ENCODE data around the gene TMEM91.

DNA sequence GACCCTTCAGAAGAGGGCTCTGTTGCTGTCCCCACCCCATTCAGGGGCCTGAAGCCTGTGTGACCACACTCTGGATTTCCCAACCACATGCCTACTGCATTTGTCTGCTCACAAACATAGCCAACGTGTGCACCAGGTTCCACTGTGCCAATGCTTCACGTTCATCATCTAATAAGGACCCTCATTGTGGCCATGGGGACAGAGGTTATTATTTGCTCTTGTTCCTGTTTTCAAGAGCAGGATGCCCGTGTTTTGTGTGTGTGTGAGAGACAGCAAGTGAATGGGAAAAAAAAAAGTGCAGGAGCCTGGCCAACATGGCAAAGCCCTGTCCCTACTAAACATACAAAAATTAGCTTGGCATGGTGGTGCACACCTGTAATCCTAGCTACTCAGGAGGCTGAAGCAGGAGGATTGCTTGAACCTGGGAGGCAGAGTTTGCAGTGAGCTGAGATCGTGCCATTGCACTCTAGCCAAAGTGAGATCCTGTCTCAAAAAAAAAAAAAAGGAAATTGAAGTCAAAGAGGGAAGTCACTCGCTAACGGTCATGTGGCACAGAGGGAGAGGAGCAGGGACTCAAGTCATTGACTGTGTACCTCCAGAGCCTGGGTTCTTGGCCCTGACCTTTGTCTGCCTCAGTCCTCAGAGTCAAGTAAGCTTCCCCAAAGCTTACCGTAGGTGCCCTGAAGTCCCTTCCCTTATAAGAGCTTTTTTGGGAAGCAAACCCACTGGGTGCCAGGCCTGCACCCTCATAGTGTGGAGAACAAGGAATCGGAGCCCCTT lies 44.0 kb downstream of the TMEM91 start:
- TF ChIP-seq TAF1 (IDR thresholded peaks at IDR 0.05; ENCODE audit: borderline replicate concordance, insufficient read depth, low read length), result no peak
- TF ChIP-seq, protein P1, sequence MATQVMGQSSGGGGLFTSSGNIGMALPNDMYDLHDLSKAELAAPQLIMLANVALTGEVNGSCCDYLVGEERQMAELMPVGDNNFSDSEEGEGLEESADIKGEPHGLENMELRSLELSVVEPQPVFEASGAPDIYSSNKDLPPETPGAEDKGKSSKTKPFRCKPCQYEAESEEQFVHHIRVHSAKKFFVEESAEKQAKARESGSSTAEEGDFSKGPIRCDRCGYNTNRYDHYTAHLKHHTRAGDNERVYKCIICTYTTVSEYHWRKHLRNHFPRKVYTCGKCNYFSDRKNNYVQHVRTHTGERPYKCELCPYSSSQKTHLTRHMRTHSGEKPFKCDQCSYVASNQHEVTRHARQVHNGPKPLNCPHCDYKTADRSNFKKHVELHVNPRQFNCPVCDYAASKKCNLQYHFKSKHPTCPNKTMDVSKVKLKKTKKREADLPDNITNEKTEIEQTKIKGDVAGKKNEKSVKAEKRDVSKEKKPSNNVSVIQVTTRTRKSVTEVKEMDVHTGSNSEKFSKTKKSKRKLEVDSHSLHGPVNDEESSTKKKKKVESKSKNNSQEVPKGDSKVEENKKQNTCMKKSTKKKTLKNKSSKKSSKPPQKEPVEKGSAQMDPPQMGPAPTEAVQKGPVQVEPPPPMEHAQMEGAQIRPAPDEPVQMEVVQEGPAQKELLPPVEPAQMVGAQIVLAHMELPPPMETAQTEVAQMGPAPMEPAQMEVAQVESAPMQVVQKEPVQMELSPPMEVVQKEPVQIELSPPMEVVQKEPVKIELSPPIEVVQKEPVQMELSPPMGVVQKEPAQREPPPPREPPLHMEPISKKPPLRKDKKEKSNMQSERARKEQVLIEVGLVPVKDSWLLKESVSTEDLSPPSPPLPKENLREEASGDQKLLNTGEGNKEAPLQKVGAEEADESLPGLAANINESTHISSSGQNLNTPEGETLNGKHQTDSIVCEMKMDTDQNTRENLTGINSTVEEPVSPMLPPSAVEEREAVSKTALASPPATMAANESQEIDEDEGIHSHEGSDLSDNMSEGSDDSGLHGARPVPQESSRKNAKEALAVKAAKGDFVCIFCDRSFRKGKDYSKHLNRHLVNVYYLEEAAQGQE (IDR thresholded peaks at IDR 0.05; ENCODE audit: insufficient read depth in 1 of 2, low read depth in 2 of 2, low read length in 2 of 2), result no peak

Data from PFSK-1 (cell line).